ENCODE results near the gene MID1.

The MID1 gene

GRCh38 chrX:10513974-10514373 is 106.4 kb downstream of the MID1 start:
- DNase-seq (ENCODE audit: insufficient read length, low spot score) = no peak
- TF ChIP-seq CTCF (IDR thresholded peaks at IDR 0.05; ENCODE audit: insufficient read depth, missing control alignments) = no peak
- no peak for FAIRE-seq

- DNase-seq (ENCODE audit: insufficient read length, low spot score) (no peak), FAIRE-seq (no peak)
- no peak for TF ChIP-seq CTCF (IDR thresholded peaks at IDR 0.05; ENCODE audit: insufficient read depth, missing control alignments)
Observed at GRCh38 chrX:10512741-10513140, 107.6 kb downstream of the MID1 start.

GRCh38 chrX:10512258-10512657 is 108.1 kb downstream of the MID1 start:
- DNase-seq (ENCODE audit: insufficient read length, low spot score) = no peak

GRCh38 chrX:10509397-10509796 is 111.0 kb downstream of the MID1 start:
- FAIRE-seq (no peak), DNase-seq (ENCODE audit: insufficient read length, low spot score) (no peak)
- TF ChIP-seq CTCF (IDR thresholded peaks at IDR 0.05; ENCODE audit: insufficient read depth, missing control alignments) = no peak

More at GRCh38 chrX:10512258-10512657, 108.1 kb downstream of the MID1 start:
- TF ChIP-seq CTCF (IDR thresholded peaks at IDR 0.05; ENCODE audit: insufficient read depth, missing control alignments) = no peak
- peak; percentile 69 for FAIRE-seq

GRCh38 chrX:10508891-10509290 is 111.5 kb downstream of the MID1 start:
- no peak for TF ChIP-seq CTCF (IDR thresholded peaks at IDR 0.05; ENCODE audit: insufficient read depth, missing control alignments)
- FAIRE-seq (no peak), DNase-seq (ENCODE audit: insufficient read length, low spot score) (no peak)

- DNase-seq (ENCODE audit: insufficient read length, low spot score) (no peak), FAIRE-seq (no peak)
- TF ChIP-seq CTCF (IDR thresholded peaks at IDR 0.05; ENCODE audit: insufficient read depth, missing control alignments) = no peak
Observed at GRCh38 chrX:10507876-10508275, 112.5 kb downstream of the MID1 start.

- DNase-seq (ENCODE audit: insufficient read length, low spot score) = no peak
- FAIRE-seq = no peak
- no peak for TF ChIP-seq CTCF (IDR thresholded peaks at IDR 0.05; ENCODE audit: insufficient read depth, missing control alignments)
Observed at GRCh38 chrX:10507181-10507580, 113.2 kb downstream of the MID1 start.
